ENCODE results near the gene THEM4.
"Not testable (repeated sequence)": the region's sequence is repeated elsewhere in the genome, so short reads cannot be mapped to it uniquely, and the experiment has no call there.

The THEM4 gene

DNA sequence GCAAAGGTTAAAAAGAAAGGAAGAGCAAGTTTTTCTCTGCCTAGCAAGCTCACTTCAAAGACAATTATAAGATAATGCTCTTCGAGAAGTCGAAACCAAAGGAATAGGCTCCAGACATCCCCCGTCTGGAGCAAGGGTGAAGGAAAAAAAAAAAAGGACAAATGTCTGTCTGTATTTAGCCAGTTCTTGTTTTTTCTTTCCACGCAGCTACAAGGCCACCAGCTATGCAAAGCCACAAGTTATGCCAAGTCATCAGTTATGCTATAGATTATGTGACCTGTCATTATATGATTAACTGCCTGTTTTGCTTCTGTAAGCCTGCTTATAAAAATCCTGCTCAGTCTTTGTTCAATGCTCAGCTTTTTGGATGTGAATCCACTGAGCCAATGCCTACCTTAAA lies 53.4 kb downstream of the THEM4 start:
- no peak for DNase-seq

DNA sequence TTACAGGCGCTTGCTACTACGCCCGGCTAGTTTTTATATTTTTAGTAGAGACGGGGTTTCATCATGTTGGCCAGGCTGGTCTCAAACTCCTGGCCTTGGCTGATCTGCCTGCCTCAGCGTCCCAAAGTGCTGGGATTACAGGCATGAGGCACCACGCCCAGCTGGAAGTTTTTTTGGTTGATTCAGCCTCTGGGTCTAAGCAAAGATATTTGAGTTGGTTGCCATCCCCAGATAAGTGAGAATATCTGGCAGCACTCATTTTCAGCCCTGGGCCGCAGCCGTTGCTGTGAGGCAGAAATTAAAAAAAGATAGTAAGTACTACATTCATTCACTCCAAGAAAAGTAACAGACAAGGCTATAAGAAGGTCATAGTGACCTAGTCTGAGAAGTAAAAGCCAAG lies 53.8 kb downstream of the THEM4 start:
- DNase-seq: not testable (repeated sequence)

- no peak for DNase-seq
Measured at GRCh38 chr1:151854658-151855057, 54.7 kb downstream of the THEM4 start.

GRCh38 chr1:151853411-151853943 lies 55.8 kb downstream of the THEM4 start, which contains the start of gene THEM5:
Gene THEM5, minus strand, starts transcription at chr1:151853712. Its CDS starts 147 bp downstream, at chr1:151853565.
- no peak for DNase-seq

GRCh38 chr1:151852733-151853132 lies 56.6 kb downstream of the THEM4 start:
- DNase-seq: no peak

GRCh38 chr1:151851886-151852285 lies 57.4 kb downstream of the THEM4 start:
- DNase-seq: no peak

DNA sequence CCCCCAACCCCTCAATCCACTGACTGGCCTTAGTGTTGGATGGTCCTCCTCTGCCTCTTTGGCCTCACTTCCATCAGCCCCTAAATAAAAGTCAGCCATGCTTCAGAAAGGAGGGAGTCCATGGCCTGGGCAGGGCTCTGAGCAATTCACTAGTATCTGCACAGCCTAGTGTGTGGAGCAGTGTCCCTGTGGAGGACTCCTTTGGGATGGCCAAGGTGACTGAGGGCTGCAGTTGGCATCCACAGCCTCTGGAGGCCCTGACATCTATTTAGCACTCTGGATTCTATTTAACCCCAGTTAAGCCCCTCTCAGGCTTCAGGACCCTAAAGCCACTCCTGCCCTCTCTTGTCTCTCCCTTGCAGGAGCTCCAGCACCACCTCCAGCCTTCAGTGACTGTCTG lies 59.4 kb downstream of the THEM4 start:
- DNase-seq: no peak

DNA sequence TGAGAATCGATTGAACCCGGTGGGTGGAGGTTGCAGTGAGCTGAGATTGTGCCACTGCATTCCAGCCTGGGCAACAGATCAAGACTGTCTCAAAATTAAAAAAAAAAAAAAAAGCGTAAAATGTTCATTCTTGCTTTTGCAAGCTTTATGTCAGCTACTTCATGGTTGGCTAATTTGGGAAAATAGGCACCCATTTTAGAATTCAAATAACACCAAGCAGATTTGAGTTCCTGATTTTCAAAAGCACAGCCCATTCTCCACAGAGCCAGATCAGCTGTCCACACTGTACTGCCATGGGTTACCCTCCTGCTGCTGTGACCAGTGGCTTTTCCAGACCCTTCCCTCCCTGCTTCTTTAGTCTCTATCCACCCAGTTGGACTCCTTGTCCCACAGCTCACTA lies 60.2 kb downstream of the THEM4 start:
- DNase-seq: no peak

DNA sequence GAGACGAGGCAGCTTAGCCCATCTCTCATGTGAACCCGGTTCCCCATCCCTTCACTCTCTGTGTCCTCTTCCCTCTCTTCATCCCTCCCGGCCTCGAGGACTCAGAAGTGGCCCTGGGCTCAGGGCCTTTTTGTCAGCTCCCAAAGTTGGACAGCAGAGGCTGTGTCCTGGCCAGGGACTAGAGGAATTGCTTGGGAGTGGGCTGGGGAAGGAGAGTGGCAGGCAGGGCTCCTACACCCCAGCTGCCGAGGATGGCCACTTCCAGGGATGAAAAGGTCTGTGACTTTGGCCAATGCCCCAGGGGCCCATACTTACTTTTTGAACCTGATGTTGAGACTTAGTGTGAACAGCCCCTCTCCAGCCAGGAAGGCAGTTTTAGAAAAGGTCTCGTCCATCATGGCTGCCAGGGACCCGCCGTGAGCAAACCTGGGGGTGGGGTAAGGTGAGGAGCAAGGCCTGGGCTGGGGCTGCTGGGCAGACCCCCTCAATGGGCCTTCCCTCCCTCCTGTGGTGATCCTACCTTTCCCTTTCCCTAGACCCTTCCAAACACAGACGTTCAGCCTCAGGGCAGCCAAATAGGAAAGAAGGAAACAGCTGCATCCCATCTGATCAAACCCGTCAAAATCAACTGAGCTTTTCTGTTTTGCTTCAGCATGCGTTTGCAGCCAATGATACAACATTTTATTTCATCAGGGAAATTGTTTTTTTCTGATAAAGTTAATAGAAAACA lies 61.3 kb downstream of the THEM4 start:
- DNase-seq: no peak

GRCh38 chr1:151846686-151847237 lies 62.5 kb downstream of the THEM4 start:
- no peak for DNase-seq

DNA sequence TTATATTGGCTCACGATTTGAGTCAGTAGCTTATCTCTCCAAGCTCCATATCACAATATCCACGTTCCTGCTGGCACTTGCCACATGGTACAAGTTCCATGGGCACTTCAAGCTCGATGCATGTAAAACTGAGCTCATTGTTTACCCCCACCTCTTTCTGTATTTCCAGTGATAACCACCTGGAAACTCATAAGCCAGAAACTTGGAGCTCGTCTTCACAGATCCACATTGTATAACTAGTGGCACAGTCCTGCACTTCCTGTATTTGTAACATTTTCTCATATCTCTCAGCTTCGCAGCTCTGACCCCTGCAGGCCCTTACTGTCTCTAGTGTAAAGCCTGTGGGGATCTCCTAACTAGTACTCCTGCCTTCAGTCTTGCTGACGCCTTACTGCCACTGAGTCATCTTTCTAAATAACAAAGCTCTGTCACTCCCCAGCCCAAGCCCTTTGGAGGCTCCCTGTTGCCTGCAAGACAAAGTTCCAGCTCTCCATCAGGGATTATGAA lies 63.2 kb downstream of the THEM4 start:
- DNase-seq: no peak

DNA sequence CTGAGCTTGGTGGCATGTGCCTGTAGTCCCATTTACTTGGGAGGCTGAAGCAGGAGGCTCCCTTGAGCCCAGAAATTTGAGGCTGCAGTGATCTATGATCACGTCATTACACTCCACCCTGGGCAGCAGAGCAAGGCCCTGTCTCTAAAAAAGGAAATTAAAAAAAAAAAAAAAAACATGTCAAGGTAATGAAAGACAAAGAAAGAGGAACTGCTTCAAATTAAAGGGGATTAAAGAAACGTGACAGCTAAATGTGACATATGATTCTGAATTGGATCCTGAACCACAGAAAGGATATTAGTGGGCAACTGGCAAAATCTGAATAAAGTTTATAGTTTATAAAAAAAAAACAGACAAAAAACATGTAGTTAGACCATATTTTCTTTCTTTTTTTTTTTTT lies 65.9 kb downstream of the THEM4 start:
- DNase-seq: no peak

DNA sequence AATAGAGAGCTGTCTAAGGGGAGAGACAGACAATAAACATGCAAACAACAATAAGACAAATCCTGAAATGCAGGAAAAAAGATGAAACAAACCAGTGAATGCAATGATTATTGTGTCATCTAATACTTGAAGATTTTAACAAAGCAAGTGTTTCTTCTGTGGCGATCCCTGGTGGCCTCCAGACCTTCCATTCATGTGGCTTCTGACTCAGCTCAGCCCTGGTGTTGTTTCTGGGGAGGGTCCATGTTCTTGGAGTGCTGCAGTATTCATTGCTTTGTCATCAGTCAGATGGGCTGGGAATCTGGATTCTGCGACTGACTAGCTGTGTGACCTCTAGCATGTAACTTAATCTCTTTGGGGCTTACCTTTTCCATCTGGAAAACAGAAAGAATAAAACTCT lies 68.2 kb downstream of the THEM4 start:
- DNase-seq: no peak

GRCh38 chr1:151840421-151840820 lies 68.9 kb downstream of the THEM4 start:
- DNase-seq: no peak

DNA sequence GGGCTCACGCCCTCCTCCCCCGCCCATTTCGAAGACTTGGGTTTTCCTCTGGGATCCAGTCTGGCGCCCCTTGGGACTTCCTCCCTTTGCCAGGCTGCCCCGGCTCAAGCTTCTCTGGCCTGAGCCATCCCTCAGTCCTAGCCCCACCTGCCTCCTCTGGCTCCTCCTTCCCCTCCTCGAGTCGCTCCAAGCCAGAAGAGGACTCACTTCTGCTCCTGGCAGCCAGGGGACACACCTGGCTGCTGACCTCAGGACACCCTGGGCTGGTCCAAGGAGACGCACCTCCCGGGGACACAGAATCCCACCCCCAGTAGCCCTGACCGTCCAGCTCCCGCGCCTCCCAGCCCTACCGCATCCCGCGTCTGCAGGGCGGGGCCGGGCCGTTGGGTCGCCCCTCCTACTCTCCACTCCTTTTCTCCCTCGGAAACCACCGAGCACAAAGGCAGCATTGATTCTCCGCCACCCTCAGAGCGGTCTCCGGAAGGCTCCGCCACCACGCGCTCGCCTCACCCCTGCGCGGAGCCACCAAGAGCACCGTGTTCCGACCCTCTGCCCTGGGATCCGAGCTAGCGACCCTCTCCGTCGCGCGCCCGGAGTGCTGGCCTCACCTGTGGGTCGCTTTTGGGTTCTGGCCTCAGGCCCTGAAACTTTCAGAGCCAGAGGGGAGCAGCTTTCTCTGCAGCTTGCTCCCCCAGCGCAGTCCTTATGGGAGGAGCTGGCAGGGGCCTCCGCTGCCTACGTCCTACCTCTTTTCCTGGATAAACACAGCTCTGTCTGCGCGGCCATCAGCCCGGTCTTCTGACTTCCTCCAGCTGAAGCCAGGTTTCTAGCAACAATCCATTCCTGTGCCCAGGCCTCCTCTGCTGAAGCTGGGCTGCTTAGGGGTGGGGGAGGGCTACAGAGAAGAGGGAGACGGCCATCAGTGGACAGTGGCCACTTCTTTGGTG lies 69.6 kb downstream of the THEM4 start, which contains the start of gene C2CD4D:
TSS of gene C2CD4D (minus strand) at position 364 of the 947 bp plus-strand sequence. CDS start 831 bp downstream, outside the sequence.
- peak; percentile 69 to 77 for DNase-seq

DNA sequence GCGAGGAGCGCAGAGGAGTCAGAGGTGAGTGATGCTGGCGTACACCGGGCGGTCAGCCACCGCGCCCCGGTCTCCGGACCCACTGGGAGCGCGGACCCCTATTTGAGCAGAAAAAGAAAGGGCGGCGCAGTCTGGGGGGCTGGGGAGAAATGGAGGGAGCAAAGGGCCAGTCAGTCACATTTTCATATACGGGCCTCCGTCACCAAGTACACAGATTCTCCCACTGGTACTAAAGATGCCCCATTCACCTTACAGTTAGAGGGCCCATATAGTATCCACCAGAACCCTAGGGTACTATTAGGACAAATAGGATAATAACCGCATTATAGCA lies 70.3 kb downstream of the THEM4 start:
- no peak for DNase-seq

GRCh38 chr1:151838222-151839081 lies 70.9 kb downstream of the THEM4 start:
- no peak for DNase-seq

- no peak for DNase-seq
Measured at GRCh38 chr1:151837884-151838221, 71.5 kb downstream of the THEM4 start.

GRCh38 chr1:151837197-151837596 lies 72.1 kb downstream of the THEM4 start:
- DNase-seq: no peak

DNA sequence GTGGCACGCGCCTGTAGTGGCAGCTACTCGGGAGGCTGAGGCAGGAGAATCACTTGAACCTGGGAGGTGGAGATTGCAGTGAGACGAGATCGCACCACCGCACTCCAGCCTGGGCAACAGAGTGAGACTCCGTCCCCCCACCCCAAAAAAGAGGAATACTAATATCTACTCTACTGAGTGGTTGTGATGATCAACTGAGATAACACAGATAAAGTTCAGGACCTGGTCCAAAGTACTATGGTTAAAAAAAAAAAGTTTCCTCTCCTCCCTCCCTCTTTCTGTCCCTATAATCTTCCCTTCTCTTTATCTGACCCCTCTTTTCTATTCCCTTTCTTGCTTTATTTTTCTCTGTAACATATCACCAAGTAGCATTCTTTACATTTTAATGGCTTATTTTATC lies 73.7 kb downstream of the THEM4 start:
- no peak for DNase-seq

- DNase-seq: no peak
Measured at GRCh38 chr1:151834239-151834638, 75.1 kb downstream of the THEM4 start.

GRCh38 chr1:151833172-151833900 lies 76.0 kb downstream of the THEM4 start:
- no peak for DNase-seq

Data from SHP77 (cell line).